COLO668 (cell line): Measurements from ENCODE around the gene AP5S1.
"Not testable (repeated sequence)": the region's sequence is repeated elsewhere in the genome, so short reads cannot be mapped to it uniquely, and the experiment has no call there.

Experiments
- DNase-seq: peaks from one replicate; lab custom pipeline; 2025; ENCODE audit not compliant: unreplicated experiment; lab: John Stamatoyannopoulos, UW

Gene AP5S1

DNA sequence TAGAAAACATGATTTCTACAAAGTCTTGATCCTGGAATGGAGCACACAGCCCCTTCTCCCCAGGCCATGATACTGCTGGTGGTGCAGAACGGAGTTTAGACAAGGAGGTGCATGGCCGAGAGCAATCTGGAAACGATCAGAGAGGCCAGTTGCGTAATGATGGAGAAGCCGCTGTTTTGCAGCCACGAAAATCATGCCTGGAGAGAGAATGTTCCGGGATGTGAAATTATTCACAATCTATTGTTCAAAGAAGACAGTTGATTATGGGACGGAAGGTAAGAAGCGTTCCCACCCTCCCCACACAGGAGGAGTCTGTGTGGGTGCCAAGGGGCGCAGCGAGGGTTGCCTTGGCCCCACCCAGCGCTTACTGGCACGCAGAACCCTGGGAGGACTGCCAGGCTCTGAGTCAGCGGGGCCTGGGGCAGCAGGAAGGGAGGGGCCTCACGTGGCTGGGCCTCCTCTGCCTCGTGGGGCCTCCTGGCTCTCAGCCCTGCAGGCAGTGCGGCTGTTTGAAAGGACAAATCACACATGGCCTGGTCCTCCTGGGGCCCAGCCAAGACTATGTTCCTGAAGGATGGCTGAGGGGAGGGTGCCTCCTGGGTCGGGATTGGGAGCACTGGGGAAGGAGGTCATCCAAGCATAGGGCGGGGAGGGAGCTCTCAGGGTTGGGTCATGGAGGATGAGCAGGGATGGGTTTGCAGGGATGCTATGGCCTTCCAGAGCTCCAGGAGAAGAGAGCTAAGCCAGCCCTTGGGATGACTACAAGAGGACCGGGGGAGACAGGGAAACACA, 8.7 kb upstream of the AP5S1 start:
- DNase-seq, result peak; percentile 96

DNA sequence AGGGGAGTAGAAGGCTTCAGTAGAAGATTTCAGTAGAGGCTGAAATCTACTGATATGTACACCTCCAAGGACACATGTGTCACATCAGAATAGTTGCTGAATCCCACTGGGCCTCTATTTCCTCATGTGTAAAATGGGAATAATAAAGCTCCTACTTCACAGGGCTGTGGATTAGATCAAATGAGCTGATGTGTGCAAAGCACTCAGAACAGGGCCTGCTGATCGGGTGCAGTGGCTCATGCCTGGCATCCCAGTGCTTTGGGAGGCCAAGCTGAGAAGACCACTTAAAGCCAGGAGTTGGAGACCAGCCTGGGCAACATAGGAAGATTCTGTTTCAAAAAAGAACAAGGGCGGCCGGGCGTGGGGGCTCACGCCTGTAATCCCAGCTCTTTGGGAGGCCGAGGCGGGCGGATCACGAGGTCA, 8.1 kb upstream of the AP5S1 start:
- DNase-seq, result no peak

DNA sequence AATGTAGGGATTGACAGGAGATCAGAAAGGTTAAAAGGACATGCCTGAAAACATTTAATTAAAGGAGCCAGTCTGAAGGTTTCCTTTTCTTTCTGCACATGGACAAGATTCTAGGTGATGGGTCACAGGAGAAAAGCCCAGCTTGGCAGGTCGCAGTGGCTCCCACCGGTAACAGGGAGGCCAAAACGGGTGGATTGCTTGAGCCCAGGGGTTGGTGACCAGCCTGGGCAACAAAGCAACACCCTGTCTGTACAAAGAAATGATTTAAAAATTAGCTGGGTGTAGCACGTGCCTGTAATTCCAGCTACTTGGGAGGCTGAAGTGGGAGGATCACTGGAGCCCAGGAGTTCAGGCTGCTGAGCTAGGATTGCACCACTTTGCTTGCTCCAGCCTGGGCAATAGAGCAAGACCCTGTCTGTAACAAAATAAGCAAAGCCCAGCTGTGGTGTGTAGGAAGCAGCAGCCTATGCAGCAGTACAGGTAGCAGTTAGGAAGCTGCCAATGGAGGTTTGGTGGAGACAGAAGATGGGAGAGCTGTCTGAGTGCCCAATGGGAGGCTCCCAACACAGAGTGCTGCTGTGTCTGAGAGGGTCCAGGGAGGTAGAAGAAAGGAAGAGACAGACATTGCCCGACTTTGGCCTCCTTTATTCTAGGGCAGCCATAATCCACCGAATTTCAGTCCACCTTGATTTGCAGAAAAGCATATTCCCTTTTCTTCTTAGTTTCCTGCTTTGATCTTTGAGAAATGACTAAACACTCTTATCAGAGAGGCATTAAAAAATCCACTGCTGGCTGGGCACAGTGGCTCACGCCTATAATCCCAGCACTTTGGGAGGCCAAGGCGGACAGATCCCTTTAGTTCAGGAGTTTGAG, 7.1 kb upstream of the AP5S1 start:
- DNase-seq, result no peak

DNA sequence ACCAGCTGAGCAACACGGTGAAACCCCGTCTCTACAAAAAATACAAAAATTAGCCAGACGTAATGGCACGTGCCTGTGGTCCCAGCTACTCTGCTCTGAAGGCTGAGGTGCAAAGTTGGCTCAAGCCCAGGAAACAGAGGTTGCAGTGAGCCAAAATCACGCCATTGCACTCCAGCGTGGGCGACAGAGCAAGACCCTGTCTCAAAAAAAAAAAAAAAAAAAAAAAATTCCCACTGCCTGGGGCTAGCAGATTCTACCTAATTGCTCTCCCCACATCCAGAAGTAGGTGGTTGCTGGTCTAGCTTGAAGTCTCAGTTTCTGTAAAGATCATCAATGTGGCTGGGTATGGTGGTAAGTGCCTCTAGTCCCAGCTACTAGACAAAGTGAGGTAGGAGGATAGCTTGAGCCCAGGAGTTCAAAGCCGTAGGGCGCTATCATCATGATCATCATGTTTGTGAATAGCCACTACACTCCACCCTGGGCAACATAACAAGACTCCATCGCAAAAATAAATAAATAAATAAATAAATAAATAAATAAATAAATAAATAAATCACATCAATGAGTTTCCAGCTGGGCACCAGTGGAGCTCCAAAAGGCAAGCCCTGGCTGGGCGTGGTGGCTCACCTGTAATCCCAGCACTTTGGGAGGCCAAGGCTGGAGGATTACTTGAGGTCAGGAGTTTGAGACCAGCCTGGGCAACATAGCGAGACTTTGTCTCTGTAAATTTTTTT, 6.3 kb upstream of the AP5S1 start:
- no peak for DNase-seq

DNA sequence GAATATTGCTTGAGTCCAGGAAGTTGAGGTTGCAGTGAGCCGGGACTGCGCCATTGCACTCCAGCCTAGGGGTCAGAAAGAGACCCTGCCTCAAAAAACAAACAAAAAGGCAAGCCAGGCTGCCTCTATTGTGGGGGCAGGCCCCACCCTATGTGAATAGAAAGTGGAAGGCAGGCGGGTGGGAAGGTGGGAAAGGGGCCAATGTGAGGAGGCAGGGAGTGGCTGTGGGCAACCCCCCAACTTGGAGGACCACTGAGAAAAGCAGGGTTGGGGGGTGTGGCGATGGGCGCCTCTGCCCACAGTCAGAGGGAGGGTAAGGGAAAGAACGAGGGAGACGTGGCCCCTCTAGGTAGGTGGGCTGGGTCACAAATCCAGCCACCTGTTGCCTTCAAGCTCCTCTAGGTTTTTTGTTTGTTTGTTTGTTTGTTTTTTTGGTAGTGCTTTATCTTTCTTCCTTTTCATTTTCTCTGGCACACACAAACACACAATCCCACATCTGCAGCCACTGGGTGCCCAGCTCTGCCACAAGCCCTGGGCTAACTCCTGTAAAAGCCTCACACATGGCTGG, 5.3 kb upstream of the AP5S1 start:
- DNase-seq, result no peak

DNA sequence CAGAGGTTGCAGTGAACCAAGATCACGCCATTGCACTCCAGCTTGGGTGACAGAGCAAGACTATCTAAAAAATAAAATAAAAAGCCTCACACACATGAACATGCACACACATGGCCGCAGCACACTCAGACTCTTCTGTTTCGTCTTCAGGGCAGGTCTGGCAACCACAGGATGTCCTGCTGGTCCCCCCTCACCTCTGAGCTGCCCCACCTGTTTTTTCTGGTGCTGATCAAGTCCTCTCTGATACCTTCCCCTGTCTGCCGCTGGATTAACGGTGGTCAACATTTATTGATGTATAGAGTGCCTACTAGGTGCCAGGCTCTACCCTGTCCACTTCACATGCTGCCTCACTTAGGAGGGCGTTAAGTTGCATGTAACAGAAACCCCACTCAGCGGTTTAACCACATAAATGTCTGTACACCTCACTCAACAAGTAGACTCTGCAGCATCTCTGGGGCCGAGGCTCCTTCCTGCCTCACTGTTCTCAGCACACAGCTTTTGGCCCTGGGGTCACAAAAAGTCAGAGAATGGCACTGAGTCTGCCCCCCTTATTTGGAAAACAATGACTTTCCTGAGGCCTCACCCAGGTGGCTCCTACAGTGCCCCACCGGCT, 4.5 kb upstream of the AP5S1 start:
- DNase-seq, result no peak

DNA sequence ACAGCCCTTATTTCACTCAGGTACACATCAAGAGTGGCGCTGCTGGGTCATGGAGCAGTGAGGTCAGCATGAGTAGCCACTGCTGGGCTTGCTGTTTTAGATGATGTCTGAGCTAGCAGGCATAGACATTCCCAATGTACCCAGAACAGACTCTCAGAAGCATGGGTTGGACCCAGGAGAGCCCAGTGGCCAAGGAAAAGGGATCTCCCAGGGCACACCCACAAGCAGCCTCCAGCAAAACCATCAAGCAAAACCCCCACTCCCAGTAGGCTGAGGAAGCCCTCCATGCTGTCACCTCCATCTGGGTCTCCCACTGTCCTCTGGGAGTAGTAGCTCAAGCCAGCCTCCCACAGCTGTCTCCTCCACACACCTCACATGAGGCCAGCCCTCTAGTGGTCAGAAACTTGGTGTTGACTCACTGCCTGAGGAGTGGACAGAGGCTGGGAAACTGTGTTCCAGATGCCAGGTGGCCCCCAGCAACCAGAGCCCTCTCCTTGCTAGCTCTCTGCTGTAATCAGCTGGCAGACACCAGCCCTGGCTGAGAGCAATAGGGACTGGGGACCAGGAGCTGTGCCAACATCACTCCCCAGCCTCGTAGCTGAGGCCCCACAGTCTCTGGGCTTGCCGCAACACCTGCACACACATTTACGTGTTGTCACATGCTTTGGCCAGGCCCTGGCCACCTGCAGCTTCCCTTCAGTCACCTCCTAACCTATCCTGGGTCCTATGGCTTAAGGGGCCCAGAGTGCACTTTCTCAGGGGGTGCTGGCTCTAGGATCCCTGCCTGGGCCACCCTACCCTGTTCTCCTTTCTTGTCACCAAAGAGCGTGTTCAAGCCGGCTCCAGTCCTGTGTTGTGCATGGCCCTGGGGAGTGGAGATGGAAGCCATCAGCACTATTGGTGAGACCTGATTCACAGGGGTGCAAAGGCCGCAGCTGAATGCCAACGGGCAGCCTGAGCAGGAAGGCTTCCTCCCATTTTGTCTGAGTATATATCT, 1.9 kb upstream of the AP5S1 start:
- DNase-seq, result peak; percentile 89

DNA sequence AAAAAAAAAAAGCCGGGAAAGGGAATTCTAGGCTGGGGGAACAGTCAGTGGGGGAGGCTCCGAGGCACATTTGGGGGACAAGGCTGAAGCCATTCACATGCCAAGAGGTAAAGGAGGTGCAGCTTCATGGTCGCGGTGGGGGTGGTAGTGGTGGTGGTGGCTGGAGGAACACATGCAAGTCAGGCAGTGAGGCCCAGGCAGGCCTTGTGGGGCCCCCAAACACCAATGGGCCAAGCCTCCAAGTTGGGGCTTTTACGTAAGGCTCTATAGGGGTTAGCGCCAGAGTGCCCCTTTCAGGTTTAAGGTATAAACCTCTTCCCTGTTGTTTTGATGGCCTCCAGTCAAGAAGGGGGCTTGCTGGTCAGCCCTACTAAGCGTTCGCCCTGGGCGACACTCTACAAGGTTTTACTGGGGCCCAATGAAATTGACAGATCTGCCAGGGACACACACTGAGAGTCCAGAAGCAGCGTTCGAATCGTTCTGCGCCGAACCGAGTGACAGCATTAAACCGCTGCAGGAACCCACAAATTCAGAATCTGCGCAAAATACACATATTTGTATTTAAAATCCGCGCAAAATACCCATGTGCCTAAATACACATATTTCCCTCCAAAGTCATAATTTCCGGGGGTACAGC, 818 bp upstream of the AP5S1 start:
- DNase-seq, result no peak

DNA sequence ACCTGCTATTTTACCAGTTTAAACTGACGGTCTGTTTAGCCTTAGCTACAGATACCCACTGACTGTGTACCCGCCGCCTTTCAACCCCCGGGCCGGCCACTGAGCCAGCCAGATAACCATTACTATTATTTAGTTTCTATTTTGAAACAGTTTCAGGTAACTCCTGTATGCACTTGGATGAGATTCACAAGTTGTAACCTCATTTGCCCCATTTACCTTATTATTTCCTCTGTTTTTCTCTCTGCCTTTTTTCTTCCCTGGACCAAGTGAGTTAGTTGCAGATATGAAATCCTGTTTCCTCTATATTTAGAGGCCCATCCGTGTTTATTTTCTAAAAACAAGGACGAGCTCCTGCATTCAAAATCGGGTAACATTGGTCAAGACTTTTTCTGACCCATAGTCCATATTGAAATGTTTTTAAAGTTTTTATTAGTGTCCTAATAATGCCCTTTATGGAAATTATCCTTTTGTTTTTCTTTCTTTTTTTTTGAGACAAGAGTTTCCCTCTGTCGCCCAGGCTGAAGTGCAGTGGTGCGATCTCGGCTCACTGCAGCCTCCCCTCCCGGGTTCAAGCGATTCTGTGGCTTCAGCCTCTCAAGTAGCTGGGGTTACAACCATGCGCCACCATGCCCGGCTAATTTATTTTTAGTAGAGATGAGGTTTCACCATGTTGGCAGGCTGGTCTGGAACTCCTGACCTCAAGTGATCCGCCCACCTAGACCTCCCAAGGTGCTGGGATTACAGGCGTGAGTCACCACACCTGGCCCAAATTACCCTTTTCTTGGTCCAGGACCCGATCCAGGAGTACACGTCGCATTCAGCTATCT, 767 bp downstream of the AP5S1 start:
- DNase-seq, result no peak

DNA sequence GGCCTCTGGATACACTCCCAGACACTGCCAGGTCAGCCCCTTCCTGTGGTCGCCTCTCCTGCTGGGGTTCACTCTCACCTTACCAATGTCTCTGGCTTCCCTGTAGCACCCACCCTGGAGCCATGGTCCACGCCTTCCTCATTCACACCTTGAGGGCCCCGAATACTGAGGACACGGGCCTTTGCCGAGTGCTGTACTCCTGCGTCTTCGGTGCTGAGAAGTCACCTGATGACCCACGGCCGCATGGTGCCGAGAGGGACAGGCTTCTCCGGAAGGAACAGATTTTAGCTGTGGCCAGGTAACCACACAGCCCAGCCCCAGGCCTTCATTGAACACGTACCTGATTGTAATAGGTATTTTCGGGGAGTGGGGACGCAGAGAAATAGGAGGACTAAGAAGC, 1.6 kb downstream of the AP5S1 start:
- DNase-seq, result no peak

DNA sequence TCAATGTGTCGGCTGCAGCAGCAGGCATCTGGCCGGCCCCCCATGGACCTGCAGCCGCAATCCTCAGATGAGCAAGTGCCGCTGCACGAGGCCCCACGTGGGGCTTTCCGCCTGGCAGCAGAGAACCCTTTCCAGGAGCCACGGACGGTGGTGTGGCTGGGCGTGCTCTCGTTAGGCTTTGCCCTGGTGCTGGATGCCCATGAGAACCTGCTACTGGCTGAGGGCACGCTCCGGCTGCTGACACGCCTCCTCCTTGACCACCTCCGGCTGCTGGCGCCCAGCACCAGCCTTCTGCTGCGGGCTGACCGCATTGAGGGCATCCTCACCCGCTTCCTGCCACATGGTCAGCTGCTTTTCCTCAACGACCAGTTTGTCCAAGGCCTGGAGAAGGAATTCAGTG, 3.5 kb downstream of the AP5S1 start:
- DNase-seq, result no peak

DNA sequence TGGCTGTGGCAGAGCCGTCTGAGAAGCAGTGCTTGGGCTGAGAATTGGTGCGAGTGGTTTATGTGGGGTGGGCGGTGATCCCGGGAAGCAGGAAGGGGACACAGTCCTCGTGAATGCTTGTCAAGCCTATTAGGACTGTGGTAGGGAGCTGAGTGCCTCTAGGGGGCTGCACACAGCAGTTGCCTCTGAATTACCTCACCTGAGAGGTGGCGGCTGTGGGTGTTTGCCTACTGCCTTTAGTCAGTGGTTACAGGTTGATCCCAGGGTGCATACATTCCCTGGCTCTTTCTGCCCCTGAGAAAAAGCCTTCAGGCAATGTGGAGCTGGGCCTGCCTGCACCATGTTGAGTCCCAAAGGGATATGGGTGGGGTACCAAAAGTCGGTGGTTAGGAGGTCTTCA, 5.2 kb downstream of the AP5S1 start:
- no peak for DNase-seq

DNA sequence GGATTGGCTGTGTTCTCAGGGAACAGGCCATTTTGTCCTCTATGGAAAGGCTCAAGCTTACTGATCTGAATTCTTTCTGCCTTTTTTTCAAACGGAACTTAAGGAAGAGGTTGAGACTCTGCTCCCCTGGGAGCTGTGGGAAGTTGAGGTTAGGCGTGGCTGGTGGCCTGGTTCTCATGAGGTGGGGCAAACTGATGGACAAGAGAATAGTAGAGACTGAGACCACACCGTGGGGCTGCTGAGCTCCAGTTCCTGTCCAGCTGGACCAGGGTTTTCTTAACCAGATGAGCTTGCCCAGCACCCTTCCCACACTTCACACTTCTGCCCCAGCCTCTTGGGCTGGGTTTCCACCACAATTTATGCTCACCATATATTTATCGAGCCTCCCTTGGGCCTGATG, 6.1 kb downstream of the AP5S1 start:
- no peak for DNase-seq

DNA sequence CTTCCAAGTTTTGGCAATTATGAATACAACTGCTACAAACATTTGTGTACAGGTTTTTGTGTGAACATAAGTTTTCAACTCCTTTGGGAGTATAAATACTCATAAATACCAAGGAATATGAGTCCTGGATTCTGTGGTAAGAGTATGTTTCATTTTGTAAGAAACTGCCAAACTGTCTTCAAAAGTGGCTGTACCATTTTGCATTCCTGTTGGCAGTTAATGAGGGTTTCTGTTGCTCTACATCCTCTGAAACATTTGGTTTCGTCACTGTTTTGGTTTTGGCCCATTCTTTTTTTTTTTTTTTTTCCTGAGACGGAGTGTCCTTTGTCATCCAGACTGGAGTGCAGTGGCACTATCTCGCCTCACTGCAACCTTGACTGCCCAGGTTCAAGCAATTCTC, 8.5 kb downstream of the AP5S1 start:
- no peak for DNase-seq

DNA sequence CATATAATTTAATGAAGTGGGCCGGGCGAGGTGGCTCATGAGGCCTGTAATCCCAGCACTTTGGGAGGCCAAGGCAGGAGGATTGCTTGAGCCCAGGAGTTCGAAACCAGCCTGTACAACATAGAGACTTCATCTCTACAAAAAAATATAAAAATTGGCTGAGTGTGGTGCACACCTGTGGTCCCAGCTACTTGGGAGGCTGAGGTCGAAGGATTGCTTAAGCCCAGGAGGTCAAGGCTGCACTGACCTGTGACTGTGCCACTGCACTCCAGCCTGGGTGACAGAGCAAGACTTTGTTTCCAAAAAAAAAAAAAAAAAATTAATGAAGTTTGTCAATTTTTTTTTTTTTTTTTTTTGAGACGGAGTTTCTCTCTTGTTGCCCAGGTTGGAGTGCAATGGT, 9.5 kb downstream of the AP5S1 start:
- not testable (repeated sequence) for DNase-seq

DNA sequence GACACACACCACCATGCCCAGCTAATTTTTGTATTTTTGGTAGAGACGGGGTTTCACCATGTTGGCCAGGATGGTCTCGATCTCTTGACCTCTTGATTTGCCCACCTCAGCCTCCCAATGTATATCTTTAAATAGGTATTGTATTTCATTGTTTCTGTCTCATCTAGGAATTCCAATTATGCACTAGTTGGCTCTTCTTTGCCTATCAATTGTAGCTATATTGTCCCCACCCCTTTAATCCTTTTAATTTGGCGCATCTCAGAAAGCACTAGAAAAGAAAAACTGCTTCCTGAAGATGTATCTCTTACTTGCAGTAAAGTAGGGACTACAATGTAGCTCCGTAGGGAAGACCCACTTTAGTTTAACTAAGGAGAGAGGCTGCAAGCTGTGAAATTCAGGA, 15.8 kb downstream of the AP5S1 start:
- no peak for DNase-seq

DNA sequence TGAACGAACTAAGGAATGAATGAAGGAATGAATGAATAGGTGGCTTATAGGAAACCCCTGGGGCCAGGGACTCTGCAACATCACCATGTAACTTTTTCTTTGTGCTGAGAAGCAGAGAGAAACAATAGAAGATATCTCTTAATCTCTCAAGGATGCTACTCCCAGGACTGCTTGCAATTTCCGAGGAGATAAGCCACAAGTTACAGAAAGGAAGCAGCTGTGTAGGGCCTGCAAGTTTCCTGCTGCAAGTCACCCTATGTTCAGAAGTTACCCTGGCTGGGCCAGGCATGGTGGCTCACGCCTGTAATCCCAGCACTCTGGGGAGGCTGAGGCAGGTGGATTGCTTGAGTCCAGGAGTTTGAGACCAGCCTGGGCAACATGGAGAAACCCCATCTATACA, 19.0 kb downstream of the AP5S1 start:
- no peak for DNase-seq

DNA sequence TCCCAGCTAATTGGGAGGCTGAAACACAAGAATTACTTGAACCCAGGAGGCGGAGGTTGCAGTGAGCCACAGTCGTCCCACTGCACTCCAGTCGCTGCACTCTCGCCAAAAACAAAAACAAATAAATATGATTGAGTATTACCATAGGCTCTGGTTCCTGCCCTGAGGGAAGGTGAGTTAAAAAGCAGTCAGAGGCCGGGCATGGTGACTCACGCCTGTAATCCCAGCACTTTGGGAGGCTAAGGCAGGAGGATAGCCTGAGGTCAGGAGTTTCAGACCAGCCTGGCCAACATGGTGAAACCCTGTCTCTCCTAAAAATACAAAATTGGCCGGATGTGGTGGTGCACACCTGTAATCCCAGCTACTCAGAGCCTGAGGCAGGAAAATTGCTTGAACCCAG, 19.9 kb downstream of the AP5S1 start:
- not testable (repeated sequence) for DNase-seq
